ENCODE measurements around the gene RPL29.

DNA sequence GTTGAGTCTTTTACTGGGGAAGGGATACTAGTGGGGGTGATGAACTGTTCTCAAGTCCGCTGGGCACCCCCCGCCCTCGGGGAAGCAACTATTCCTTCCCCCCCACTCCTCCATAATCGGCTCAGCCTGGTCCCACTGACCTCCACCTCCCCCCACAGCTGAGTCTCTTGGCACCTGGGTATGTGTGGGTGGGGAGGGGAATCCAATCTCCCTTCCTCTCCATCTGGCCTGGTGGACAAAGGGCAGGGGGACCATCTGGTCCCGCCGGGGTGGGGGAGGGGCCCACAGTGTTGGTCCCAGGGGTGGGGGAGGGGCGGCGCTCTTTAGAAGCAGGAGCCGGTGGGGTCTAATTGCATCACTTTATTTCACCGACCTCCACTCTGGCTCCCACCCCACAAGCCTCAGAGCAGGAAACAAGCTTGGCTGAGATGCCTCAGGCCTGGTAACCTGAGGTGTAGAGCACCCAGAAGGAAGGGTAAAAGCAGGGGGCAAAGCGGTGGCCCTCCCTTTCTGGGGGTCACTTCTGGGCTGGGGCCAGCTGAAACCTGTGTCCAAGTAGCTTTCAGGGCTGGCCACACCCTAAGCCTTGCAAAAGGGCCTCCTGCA is 27.4 kb downstream of the RPL29 start:
- TF ChIP-seq RXRA (IDR thresholded peaks at IDR 0.05; ENCODE audit: insufficient read depth, low read depth, low read length) = no peak
- TF ChIP-seq EP300 (IDR thresholded peaks at IDR 0.05; ENCODE audit: borderline replicate concordance in 1 of 2, low read depth in 2 of 2, low read length in 2 of 2) = no peak; a peak in 1 of 3 replicates
- no peak for TF ChIP-seq CHD2 (IDR thresholded peaks at IDR 0.05; ENCODE audit: low read length)
- no peak for TF ChIP-seq YY1 (IDR thresholded peaks at IDR 0.05; ENCODE audit: low read depth, low read length)
- TF ChIP-seq, protein P1, sequence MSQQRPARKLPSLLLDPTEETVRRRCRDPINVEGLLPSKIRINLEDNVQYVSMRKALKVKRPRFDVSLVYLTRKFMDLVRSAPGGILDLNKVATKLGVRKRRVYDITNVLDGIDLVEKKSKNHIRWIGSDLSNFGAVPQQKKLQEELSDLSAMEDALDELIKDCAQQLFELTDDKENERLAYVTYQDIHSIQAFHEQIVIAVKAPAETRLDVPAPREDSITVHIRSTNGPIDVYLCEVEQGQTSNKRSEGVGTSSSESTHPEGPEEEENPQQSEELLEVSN (IDR thresholded peaks at IDR 0.05) = no peak
